ENCODE results near the gene PHAF1. TPM values are rescaled to one million over a fixed set of nuclear protein-coding genes. Genes with fewer than 3 reads are reported as not detected.

Gene PHAF1
- total RNA-seq, 1 experiment from 2014 or later: 15.7 TPM

DNA sequence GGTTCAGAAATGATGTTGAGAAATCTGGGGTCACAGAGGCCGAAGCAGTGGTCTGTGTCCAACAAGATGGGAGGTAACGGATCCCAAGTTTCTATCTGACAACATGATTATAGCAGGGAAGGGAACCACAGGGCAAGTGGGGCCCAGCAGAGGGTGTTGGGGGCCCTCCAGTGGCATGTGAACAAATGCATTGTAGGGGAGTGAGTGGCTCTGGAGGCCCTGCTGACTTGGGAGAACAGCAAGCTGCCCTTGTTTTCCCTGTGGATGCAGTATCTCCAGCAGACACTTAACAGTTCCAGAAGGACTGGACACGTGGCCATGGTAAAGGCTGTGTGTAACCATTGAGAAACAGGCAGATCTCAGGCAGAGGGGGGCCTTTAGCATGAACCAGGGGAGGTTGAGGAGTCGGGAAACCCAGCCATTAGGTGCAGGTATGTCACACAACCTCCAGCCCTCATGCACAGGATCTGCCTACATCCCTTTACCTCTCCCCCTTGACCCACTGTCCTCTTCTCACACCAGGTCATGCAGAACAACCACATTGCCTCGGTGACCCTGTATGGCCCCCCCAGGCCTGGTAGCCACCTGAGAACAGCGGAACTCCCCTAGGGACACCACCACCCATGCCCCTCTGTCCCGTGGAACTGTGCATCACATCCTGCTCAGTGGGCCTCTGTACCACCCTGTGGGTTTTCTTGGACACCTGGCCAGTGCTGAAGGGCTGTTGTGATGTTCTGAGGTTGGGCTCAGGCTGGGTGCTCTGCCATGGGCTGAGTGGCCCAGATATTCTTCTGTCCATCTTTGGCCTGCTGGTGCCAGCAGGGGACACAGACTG, 37.0 kb downstream of the PHAF1 start:
- CTCF ChIA-PET: no interaction called here
- in situ Hi-C loops (cut with HindIII; ENCODE audit: low pct_unique_long_range_greater_than_20kb, low sequenced_read_pairs): no loop called here
- POLR2A ChIA-PET: no interaction called here

More for the DNA sequence above, 37.0 kb downstream of the PHAF1 start:
- no peak overlapping the region for H3K4me3 ChIP-seq (ENCODE audit: low read depth in 2 of 2, low read length in 2 of 2)
- no peak overlapping the region for H3K27ac ChIP-seq (ENCODE audit: low read length)
- DNase-seq (ENCODE audit: low read depth, low spot score): no peak
- BruUV-seq (replicated peaks): no TSS peak
- no peak for ATAC-seq
- no peaks in the 10 kb centered on the region for H3K9me3 ChIP-seq (ENCODE audit: control insufficient read depth, insufficient read depth, low read depth, low read length)
- H3K36me3 ChIP-seq (ENCODE audit: control insufficient read depth, insufficient read depth, low read length): peaks cover 5% of the 10 kb centered on the region; the same call in 1 of the 2 replicates
- peaks cover 5% of the 10 kb centered on the region for H3K4me1 ChIP-seq (ENCODE audit: control insufficient read depth, insufficient read depth, low read length)
- TF ChIP-seq REST (IDR thresholded peaks at IDR 0.05; ENCODE audit: insufficient read depth in 1 of 2, low read depth in 2 of 2, low read length in 1 of 2): no peak
- TF ChIP-seq CTCF (IDR thresholded peaks at IDR 0.05): no peak; the same call in 1 of the 2 replicates
- TF ChIP-seq TCF7L2 (IDR thresholded peaks at IDR 0.05; ENCODE audit: low read depth, low read length): no peak
- no peak for TF ChIP-seq POLR2AphosphoS5 (IDR thresholded peaks at IDR 0.05; ENCODE audit: low read depth, low read length)
- TF ChIP-seq SIN3A (IDR thresholded peaks at IDR 0.05; ENCODE audit: borderline replicate concordance, insufficient read depth, low read depth, low read length): no peak
- H3K27me3 ChIP-seq (ENCODE audit: control insufficient read depth, insufficient read depth, low read length): no peaks in the 10 kb centered on the region
- intact Hi-C loops (cut with micrococcal nuclease; ENCODE audit: unreplicated experiment): no loop called here

Data from Panc1 (cell line).